SK-N-SH treated with all-trans-retinoic acid at 6 μM for 48 hours (cell line): ENCODE results near the gene ACTL7B.

ENCODE experiments used
- ARNTL ChIP-seq: fragments of 450-650 bp; formaldehyde crosslinking; IDR thresholded peaks from 2 replicates; pipeline ENCODE4 v1.5.0; 2020; ENCODE audit warnings: low read depth, mild to moderate bottlenecking, moderate library complexity, borderline replicate concordance
- CSDC2 ChIP-seq: fragments of 250-450 bp; sonication (Bioruptor Pico); IDR thresholded peaks from 2 replicates; pipeline ENCODE4 v1.5.0; 2020; ENCODE audit warnings: mild to moderate bottlenecking, moderate library complexity
- ESRRG ChIP-seq: fragments of 250-450 bp; sonication (Bioruptor Pico); IDR thresholded peaks from 2 replicates; pipeline ENCODE4 v1.6.1; 2021; ENCODE audit warnings: mild to moderate bottlenecking
- GLIS3 ChIP-seq: fragments of 250-450 bp; sonication (Bioruptor Pico); IDR thresholded peaks from 2 replicates; pipeline ENCODE4 v1.5.0; 2020; ENCODE audit warnings: mild to moderate bottlenecking, moderate library complexity
- PATZ1 ChIP-seq: fragments of 250-450 bp; sonication (Bioruptor Pico); IDR thresholded peaks from 2 replicates; pipeline ENCODE4 v1.8.0; 2020; ENCODE audit warnings: mild to moderate bottlenecking, moderate library complexity, borderline replicate concordance
- SNAI2 ChIP-seq: fragments of 250-450 bp; sonication (Bioruptor Pico); IDR thresholded peaks from 2 replicates; pipeline ENCODE4 v1.5.0; 2020; ENCODE audit warnings: mild to moderate bottlenecking, moderate library complexity
- TCF4 ChIP-seq: fragments of 250-450 bp; sonication (Bioruptor Pico); IDR thresholded peaks from 2 replicates; pipeline ENCODE4 v1.8.0; 2021; ENCODE audit warnings: mild to moderate bottlenecking, moderate library complexity, borderline replicate concordance
- TSHZ2 ChIP-seq: fragments of 250-450 bp; sonication (Bioruptor Pico); IDR thresholded peaks from 2 replicates; pipeline ENCODE4 v1.5.0; 2020; ENCODE audit warnings: mild to moderate bottlenecking, moderate library complexity
- ZNF565 ChIP-seq: fragments of 450-650 bp; formaldehyde crosslinking; conservative IDR thresholded peaks from 2 replicates; pipeline ENCODE4 v1.5.0; 2020; ENCODE audit warnings: low read depth, mild to moderate bottlenecking, moderate library complexity

GRCh38 chr9:108834959-108835665, 20.7 kb downstream of the ACTL7B start:
- TF ChIP-seq SNAI2 = no peak
- no peak for TF ChIP-seq CSDC2 (CRISPR knock-in tag)
- no peak for TF ChIP-seq TSHZ2 (CRISPR knock-in tag)
- no peak for TF ChIP-seq ARNTL (CRISPR knock-in tag)
- no peak for TF ChIP-seq TCF4
- no peak for TF ChIP-seq PATZ1
- no peak for TF ChIP-seq GLIS3 (CRISPR knock-in tag)
- no peak for TF ChIP-seq ESRRG
- TF ChIP-seq ZNF565 (CRISPR knock-in tag) = no peak
